Transverse colon (tissue), 3 donors: ENCODE results near the gene STK4.

ENCODE experiments used
- CTCF ChIP-seq, 5 experiments: fragments of 200-600 bp in 3 of 5; fragments of 450-650 bp in 2 of 5; sonication (generic) in 3 of 5; IDR thresholded peaks; 1 replicate in 2 of 5; 2 replicates in 3 of 5; pipeline ENCODE4 v1.5.1; 2016 to 2017; ENCODE audit warnings: antibody characterized with exemption in 5 of 5, inconsistent platforms in 3 of 5, mild to moderate bottlenecking in 2 of 5, moderate library complexity in 1 of 5
- POLR2A ChIP-seq: fragments of 450-650 bp; IDR thresholded peaks from one replicate; pipeline ENCODE4 v1.6.1; 2016; ENCODE audit warnings: antibody characterized with exemption, mild to moderate bottlenecking, moderate library complexity

GRCh38 chr20:44961011-44961869 is 5.1 kb upstream of the STK4 start:
- TF ChIP-seq CTCF (IDR thresholded peaks at IDR 0.05) = no peak
- TF ChIP-seq POLR2A = no peak
